HepG2 (cell line): ENCODE results near the gene INO80B. TPM values are rescaled to one million over a fixed set of nuclear protein-coding genes. Genes with fewer than 3 reads are reported as not detected.
A peak's percentile ranks its signal among the peaks of the same experiment; 100 is the strongest.

Experiments used
- FOXA1 ChIP-seq, 2 experiments: fragments of 450-650 bp in 1 of 2; sonication (generic) in 1 of 2; formaldehyde crosslinking in 1 of 2; IDR thresholded peaks; 2 replicates each; pipeline versions ENCODE4 v1.4.0 to v1.6.1; 2016 to 2020; ENCODE audit warnings: missing genetic modification reagents in 1 of 2
- FOXK2 ChIP-seq: fragments of 450-650 bp; IDR thresholded peaks from 2 replicates; pipeline ENCODE4 v1.6.1; 2016
- GTF3A ChIP-seq: sonication (generic); formaldehyde crosslinking; conservative IDR thresholded peaks from 2 replicates; pipeline ENCODE4 v1.4.0; 2020; ENCODE audit warnings: mild to moderate bottlenecking, missing genetic modification reagents
- IRF2 ChIP-seq: IDR thresholded peaks from 2 replicates; pipeline ENCODE4 v1.6.1; 2018; ENCODE audit warnings: missing genetic modification reagents, missing compliant biosample characterization
- MED8 ChIP-seq: sonication (generic); formaldehyde crosslinking; IDR thresholded peaks from 2 replicates; pipeline ENCODE4 v1.8.1; 2023; ENCODE audit warnings: mild to moderate bottlenecking, missing genetic modification reagents; ENCODE audit not compliant: insufficient replicate concordance
- NAIF1 ChIP-seq: sonication (generic); formaldehyde crosslinking; IDR thresholded peaks from 2 replicates; pipeline ENCODE4 v1.5.0; 2020; ENCODE audit warnings: mild to moderate bottlenecking, missing genetic modification reagents, borderline replicate concordance
- NCOA5 ChIP-seq: sonication (generic); formaldehyde crosslinking; IDR thresholded peaks from 2 replicates; pipeline ENCODE4 v1.4.0; 2020; ENCODE audit warnings: missing genetic modification reagents
- POLR2G ChIP-seq: fragments of 200-400 bp; formaldehyde crosslinking; IDR thresholded peaks from 2 replicates; pipeline ENCODE4 v1.6.1; 2018; ENCODE audit warnings: mild to moderate bottlenecking, low read depth, low read length, moderate library complexity
- SALL1 ChIP-seq: sonication (generic); formaldehyde crosslinking; IDR thresholded peaks from 2 replicates; pipeline ENCODE4 v1.8.0; 2022; ENCODE audit warnings: mild to moderate bottlenecking, missing genetic modification reagents
- ZNF343 ChIP-seq: sonication (generic); formaldehyde crosslinking; IDR thresholded peaks from 2 replicates; pipeline ENCODE4 v1.4.0; 2020; ENCODE audit warnings: mild to moderate bottlenecking, missing genetic modification reagents
- ZNF460 ChIP-seq: sonication (generic); formaldehyde crosslinking; IDR thresholded peaks from 2 replicates; pipeline ENCODE4 v1.5.1; 2020; ENCODE audit warnings: missing genetic modification reagents, mild to moderate bottlenecking, borderline replicate concordance
- ZNF484 ChIP-seq: sonication (generic); formaldehyde crosslinking; IDR thresholded peaks from 2 replicates; pipeline ENCODE4 v1.5.1; 2020; ENCODE audit warnings: mild to moderate bottlenecking, low read depth, missing genetic modification reagents, borderline replicate concordance
- ZSCAN22 ChIP-seq: sonication (generic); formaldehyde crosslinking; IDR thresholded peaks from 2 replicates; pipeline ENCODE4 v1.4.0; 2020; ENCODE audit warnings: mild to moderate bottlenecking, missing genetic modification reagents
- polyA plus RNA-seq, 8 experiments: library from polyadenylated mRNA; depleted of rRNA in 3 of 8; stranded (reverse) in 7 of 8; unstranded in 1 of 8; fragments of >200 nt; fragmentation: Illumina TruSeq in 4 of 8; extraction: Trizol in 4 of 8; gene quantifications; 2 replicates each; pipeline versions ENCODE4 v1.2.1 to v1.2.3, GENCODE V29; 2011 to 2016; ENCODE audit warnings: low read depth in 4 of 8, missing spikeins in 1 of 8, mixed read lengths in 1 of 8; ENCODE audit not compliant: insufficient read depth in 1 of 8
- total RNA-seq, 5 experiments: library from RNA; depleted of rRNA; stranded (reverse); fragments of >200 nt; fragmentation: Illumina TruSeq; extraction: Trizol; gene quantifications; 2 replicates each; pipeline ENCODE4 v1.2.3, GENCODE V29; 2016; ENCODE audit warnings: low read depth in 1 of 5
- TF ChIP-seq, protein P1 (sequence below): sonication (generic); formaldehyde crosslinking; IDR thresholded peaks from 2 replicates; pipeline ENCODE4 v1.4.0; 2020; ENCODE audit warnings: missing genetic modification reagents, borderline replicate concordance
- TF ChIP-seq, protein P2 (sequence below): sonication (generic); formaldehyde crosslinking; IDR thresholded peaks from 2 replicates; pipeline ENCODE4 v1.5.0; 2020; ENCODE audit warnings: mild to moderate bottlenecking, missing genetic modification reagents, moderate library complexity
- TF ChIP-seq, protein P3 (sequence below): IDR thresholded peaks from 2 replicates; pipeline ENCODE4 v1.6.1; 2012; ENCODE audit warnings: low read length, improper control_type of control experiment
- TF ChIP-seq, protein P4 (sequence below): sonication (generic); formaldehyde crosslinking; IDR thresholded peaks from 2 replicates; pipeline ENCODE4 v1.4.0; 2020; ENCODE audit warnings: missing genetic modification reagents, borderline replicate concordance

INO80B gene
- total and polyA plus RNA-seq, 2 of the 13 experiments (the other 11 are each of a cell fraction or from before 2014, with no cell fraction given) = 6.2 to 14.5 TPM

DNA sequence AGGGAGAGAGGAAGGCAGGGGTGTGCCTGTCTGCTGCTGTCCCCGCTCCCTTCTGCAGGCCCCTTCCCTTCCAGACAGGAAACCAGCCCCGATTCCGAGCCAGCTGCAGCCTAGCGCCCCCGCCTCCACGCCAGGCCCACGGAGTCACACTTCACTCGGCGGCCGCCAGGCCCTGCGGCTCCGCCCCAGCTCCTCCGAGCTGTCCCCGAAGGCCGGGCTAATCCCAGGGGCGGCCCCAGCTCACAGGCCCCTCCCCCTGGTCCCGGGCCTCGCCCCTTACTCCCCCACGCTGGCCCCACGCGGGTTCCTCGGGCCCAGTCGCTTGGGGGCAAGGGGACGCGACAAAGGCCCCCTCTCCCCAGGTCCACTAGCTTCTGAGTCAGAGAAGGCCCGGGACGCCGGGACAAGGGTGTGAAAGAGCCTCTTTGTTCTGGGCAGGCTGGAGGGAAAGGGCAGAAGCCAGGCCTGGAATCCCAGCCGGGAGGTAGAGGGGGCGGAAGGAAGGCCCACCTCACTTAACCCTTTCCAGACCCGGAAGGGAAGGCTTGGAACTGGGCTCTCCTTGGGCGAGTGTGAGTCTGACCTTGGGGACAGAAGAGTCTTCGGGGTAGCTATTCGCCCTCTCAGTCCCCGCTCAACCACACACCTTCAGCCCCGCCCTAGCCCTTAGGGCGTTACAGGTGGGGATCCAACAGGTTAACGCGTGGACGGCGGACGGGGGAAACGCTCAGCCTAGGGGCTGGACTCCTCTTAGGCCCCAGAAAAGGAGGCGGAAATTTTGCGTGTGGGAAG is 14.3 kb upstream of the INO80B start (continued):
- TF ChIP-seq NAIF1 (peak; percentile 73; the same call in 1 of the 2 replicates), NCOA5 (peak; percentile 64; the same call in 1 of the 2 replicates), IRF2 (CRISPR knock-in tag) (peak; percentile 58; the same call in 1 of the 2 replicates), FOXA1 (IDR thresholded peaks at IDR 0.05) (no peak), FOXA1 (CRISPR knock-in tag; IDR thresholded peaks at IDR 0.05) (peak; percentile 24), ZNF484 (CRISPR knock-in tag) (peak; percentile 50), GTF3A (CRISPR knock-in tag) (peak; percentile 65; the same call in 1 of the 2 replicates), ZNF343 (CRISPR knock-in tag) (peak; percentile 24; the same call in 1 of the 2 replicates), SALL1 (CRISPR knock-in tag) (peak; percentile 97), ZNF460 (CRISPR knock-in tag) (no peak; the same call in 1 of the 2 replicates), MED8 (CRISPR knock-in tag) (peak; percentile 86), ZSCAN22 (peak; percentile 50; the same call in 1 of the 2 replicates), FOXK2 (no peak), POLR2G (peak; percentile 89)
- TF ChIP-seq, protein P1, sequence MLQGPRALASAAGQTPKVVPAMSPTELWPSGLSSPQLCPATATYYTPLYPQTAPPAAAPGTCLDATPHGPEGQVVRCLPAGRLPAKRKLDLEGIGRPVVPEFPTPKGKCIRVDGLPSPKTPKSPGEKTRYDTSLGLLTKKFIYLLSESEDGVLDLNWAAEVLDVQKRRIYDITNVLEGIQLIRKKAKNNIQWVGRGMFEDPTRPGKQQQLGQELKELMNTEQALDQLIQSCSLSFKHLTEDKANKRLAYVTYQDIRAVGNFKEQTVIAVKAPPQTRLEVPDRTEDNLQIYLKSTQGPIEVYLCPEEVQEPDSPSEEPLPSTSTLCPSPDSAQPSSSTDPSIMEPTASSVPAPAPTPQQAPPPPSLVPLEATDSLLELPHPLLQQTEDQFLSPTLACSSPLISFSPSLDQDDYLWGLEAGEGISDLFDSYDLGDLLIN (CRISPR knock-in tag) = peak; percentile 33; the same call in 1 of the 2 replicates
- TF ChIP-seq, protein P2, sequence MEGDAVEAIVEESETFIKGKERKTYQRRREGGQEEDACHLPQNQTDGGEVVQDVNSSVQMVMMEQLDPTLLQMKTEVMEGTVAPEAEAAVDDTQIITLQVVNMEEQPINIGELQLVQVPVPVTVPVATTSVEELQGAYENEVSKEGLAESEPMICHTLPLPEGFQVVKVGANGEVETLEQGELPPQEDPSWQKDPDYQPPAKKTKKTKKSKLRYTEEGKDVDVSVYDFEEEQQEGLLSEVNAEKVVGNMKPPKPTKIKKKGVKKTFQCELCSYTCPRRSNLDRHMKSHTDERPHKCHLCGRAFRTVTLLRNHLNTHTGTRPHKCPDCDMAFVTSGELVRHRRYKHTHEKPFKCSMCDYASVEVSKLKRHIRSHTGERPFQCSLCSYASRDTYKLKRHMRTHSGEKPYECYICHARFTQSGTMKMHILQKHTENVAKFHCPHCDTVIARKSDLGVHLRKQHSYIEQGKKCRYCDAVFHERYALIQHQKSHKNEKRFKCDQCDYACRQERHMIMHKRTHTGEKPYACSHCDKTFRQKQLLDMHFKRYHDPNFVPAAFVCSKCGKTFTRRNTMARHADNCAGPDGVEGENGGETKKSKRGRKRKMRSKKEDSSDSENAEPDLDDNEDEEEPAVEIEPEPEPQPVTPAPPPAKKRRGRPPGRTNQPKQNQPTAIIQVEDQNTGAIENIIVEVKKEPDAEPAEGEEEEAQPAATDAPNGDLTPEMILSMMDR (CRISPR knock-in tag) = peak; percentile 71
- TF ChIP-seq, protein P3, sequence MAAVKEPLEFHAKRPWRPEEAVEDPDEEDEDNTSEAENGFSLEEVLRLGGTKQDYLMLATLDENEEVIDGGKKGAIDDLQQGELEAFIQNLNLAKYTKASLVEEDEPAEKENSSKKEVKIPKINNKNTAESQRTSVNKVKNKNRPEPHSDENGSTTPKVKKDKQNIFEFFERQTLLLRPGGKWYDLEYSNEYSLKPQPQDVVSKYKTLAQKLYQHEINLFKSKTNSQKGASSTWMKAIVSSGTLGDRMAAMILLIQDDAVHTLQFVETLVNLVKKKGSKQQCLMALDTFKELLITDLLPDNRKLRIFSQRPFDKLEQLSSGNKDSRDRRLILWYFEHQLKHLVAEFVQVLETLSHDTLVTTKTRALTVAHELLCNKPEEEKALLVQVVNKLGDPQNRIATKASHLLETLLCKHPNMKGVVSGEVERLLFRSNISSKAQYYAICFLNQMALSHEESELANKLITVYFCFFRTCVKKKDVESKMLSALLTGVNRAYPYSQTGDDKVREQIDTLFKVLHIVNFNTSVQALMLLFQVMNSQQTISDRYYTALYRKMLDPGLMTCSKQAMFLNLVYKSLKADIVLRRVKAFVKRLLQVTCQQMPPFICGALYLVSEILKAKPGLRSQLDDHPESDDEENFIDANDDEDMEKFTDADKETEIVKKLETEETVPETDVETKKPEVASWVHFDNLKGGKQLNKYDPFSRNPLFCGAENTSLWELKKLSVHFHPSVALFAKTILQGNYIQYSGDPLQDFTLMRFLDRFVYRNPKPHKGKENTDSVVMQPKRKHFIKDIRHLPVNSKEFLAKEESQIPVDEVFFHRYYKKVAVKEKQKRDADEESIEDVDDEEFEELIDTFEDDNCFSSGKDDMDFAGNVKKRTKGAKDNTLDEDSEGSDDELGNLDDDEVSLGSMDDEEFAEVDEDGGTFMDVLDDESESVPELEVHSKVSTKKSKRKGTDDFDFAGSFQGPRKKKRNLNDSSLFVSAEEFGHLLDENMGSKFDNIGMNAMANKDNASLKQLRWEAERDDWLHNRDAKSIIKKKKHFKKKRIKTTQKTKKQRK = no peak
- TF ChIP-seq, protein P4, sequence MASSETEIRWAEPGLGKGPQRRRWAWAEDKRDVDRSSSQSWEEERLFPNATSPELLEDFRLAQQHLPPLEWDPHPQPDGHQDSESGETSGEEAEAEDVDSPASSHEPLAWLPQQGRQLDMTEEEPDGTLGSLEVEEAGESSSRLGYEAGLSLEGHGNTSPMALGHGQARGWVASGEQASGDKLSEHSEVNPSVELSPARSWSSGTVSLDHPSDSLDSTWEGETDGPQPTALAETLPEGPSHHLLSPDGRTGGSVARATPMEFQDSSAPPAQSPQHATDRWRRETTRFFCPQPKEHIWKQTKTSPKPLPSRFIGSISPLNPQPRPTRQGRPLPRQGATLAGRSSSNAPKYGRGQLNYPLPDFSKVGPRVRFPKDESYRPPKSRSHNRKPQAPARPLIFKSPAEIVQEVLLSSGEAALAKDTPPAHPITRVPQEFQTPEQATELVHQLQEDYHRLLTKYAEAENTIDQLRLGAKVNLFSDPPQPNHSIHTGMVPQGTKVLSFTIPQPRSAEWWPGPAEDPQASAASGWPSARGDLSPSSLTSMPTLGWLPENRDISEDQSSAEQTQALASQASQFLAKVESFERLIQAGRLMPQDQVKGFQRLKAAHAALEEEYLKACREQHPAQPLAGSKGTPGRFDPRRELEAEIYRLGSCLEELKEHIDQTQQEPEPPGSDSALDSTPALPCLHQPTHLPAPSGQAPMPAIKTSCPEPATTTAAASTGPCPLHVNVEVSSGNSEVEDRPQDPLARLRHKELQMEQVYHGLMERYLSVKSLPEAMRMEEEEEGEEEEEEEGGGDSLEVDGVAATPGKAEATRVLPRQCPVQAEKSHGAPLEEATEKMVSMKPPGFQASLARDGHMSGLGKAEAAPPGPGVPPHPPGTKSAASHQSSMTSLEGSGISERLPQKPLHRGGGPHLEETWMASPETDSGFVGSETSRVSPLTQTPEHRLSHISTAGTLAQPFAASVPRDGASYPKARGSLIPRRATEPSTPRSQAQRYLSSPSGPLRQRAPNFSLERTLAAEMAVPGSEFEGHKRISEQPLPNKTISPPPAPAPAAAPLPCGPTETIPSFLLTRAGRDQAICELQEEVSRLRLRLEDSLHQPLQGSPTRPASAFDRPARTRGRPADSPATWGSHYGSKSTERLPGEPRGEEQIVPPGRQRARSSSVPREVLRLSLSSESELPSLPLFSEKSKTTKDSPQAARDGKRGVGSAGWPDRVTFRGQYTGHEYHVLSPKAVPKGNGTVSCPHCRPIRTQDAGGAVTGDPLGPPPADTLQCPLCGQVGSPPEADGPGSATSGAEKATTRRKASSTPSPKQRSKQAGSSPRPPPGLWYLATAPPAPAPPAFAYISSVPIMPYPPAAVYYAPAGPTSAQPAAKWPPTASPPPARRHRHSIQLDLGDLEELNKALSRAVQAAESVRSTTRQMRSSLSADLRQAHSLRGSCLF (CRISPR knock-in tag) = no peak; the same call in 1 of the 2 replicates
